HEK293 (cell line): ENCODE measurements around the gene NECTIN4.

Experiments
- CTCF ChIP-seq: fragments of 450-650 bp; formaldehyde crosslinking; IDR thresholded peaks from 2 replicates; pipeline ENCODE4 v1.5.1; 2016; ENCODE audit warnings: missing biosample characterization, missing genetic modification characterization
- ZNF776 ChIP-seq: fragments of 450-650 bp; formaldehyde crosslinking; IDR thresholded peaks from 2 replicates; pipeline ENCODE4 v1.5.0; 2017; ENCODE audit warnings: missing biosample characterization, missing genetic modification characterization, borderline replicate concordance

GRCh38 chr1:161021970-161022353 lies 67.4 kb downstream of the NECTIN4 start:
- no peak for TF ChIP-seq ZNF776 (tag by site-specific recombination)
- no peak for TF ChIP-seq CTCF
